Heart left ventricle (tissue), 16 donors: ENCODE data around the gene TMC6. TPM values are rescaled to one million over a fixed set of nuclear protein-coding genes. Genes with fewer than 3 reads are reported as not detected.

Experiments
- ATAC-seq, 4 donors: fragments of 200-7000 bp; cut with Tn5 transposase; one replicate each; pipeline ENCODE4 v1.9.1; 2020 to 2022; ENCODE audit warnings: moderate library complexity in 4 of 4, mild to moderate bottlenecking in 3 of 4, moderate number of reproducible peaks in 1 of 4
- DNase-seq, 5 donors: peaks; one replicate each; pipeline ENCODE4 v3.0.0-alpha.2; 2020
- H3K27ac ChIP-seq, 12 donors: fragments of 200-600 bp; sonication (generic) in 4 of 12; one replicate each; pipeline versions ENCODE4 v1.5.0 to v1.8.0; 2016 to 2022; ENCODE audit warnings: mild to moderate bottlenecking in 2 of 12
- H3K27me3 ChIP-seq, 9 donors: fragments of 200-600 bp; sonication (generic) in 2 of 9; one replicate each; pipeline versions ENCODE4 v1.5.1 to v1.8.0; 2016 to 2022; ENCODE audit warnings: mild to moderate bottlenecking in 3 of 9
- H3K36me3 ChIP-seq, 9 donors: fragments of 200-600 bp; sonication (generic) in 2 of 9; one replicate each; pipeline versions ENCODE4 v1.5.0 to v1.8.0; 2018 to 2022; ENCODE audit warnings: mild to moderate bottlenecking in 2 of 9
- H3K4me1 ChIP-seq, 12 donors: fragments of 200-600 bp; sonication (generic) in 4 of 12; one replicate each; pipeline versions ENCODE4 v1.5.0 to v1.8.0; 2016 to 2022; ENCODE audit warnings: mild to moderate bottlenecking in 3 of 12
- H3K4me3 ChIP-seq, 12 donors: fragments of 200-600 bp; sonication (generic) in 4 of 12; one replicate each; pipeline versions ENCODE4 v1.5.0 to v1.8.0; 2017 to 2022; ENCODE audit warnings: mild to moderate bottlenecking in 9 of 12, moderate library complexity in 4 of 12
- H3K9me3 ChIP-seq, 12 donors: fragments of 200-600 bp; sonication (generic) in 4 of 12; one replicate each; pipeline versions ENCODE4 v1.5.0 to v1.8.0; 2016 to 2022; ENCODE audit warnings: mild to moderate bottlenecking in 1 of 12
- POLR2A ChIP-seq, 2 donors: fragments of 450-650 bp; IDR thresholded peaks; one replicate each; pipeline ENCODE4 v1.6.1; 2017; ENCODE audit warnings: antibody characterized with exemption in 2 of 2, mild to moderate bottlenecking in 2 of 2, moderate library complexity in 2 of 2
- WGBS, 4 donors: extraction: QIAGEN DNeasy Blood & Tissue Kit in 2 of 4; methylation state at CpG; one replicate each; pipeline versions ENCODE4 v1.1.5 to v1.1.7; 2013 to 2018; 5-methylcytosine and 5-hydroxymethylcytosine counted together
- intact Hi-C, 10 donors: fragments of 100-400 bp; cut with DNase I; formaldehyde crosslinking; loops; one replicate each; pipeline versions ENCODE4 v1.11.1 to v1.14.2; 2022
- polyA plus RNA-seq, 2 donors: library from polyadenylated mRNA; stranded (reverse); fragments of 200-250 nt; gene quantifications; one replicate each; pipeline ENCODE4 v1.2.3, GENCODE V29; 2013
- total RNA-seq, 9 donors: library from RNA; depleted of rRNA in 2 of 9; stranded (reverse); fragments of >200 nt in 2 of 9; fragmentation: NEBNext Ultra II Directional in 3 of 9; extraction: Animal tissue kit (Norgen Biotek cat#: 25700) in 3 of 9; gene quantifications; one replicate each; pipeline versions ENCODE4 v1.1.0 to v1.2.4, GENCODE V29; 2016 to 2023
- TF ChIP-seq, protein P1 (sequence below), 12 donors: fragments of 200-600 bp; sonication (generic) in 4 of 12; IDR thresholded peaks; one replicate each; pipeline versions ENCODE4 v1.5.0 to v1.8.0; 2018 to 2022; ENCODE audit warnings: antibody characterized with exemption in 12 of 12, mild to moderate bottlenecking in 5 of 12
- donor health status: ischemic (EF 13 %, LVEDD 7.1; RV severe dilation, severe dysfunction).
- donor health status: healthy with polysubstance abuse.
- donor health status: DM: no; HTN: yes; CAD: no.
- donor health status: DM: no; HTN: no; CAD: no.
- donor health status: ischemic (EF 25% LVEDD 6.9; RV normal size, moderate dysfunction).
- donor health status: ischemic (EF 25% LVEDD 5.7; RV mildly dilated, moderate dysfunction).
- donor health status: healthy.
- donor health status: DM: yes; HTN: yes; CAD: no.
- donor health status: ischemic (EF 35%, LVEDD 5.7; RV mildly dilated, moderate dysfunction).
- donor health status: nonischemic (EF 11% LVEDD 7.7; RV severe dilation, severe dysfunction).
- donor health status: DM: yes; HTN: yes; CAD: no.
- donor health status: PGD.
- donor health status: ischemic (EF 29% LVEDD 5.4; RV normal size, mild dysfunction).
- donor health status: nonischemic (EF 23%, LVEDD 6.1; RV moderate dilation, normal function).

The TMC6 gene
- total and polyA plus RNA-seq, 11 donors, result 31.2 to 139 (median 69.9) TPM

DNA sequence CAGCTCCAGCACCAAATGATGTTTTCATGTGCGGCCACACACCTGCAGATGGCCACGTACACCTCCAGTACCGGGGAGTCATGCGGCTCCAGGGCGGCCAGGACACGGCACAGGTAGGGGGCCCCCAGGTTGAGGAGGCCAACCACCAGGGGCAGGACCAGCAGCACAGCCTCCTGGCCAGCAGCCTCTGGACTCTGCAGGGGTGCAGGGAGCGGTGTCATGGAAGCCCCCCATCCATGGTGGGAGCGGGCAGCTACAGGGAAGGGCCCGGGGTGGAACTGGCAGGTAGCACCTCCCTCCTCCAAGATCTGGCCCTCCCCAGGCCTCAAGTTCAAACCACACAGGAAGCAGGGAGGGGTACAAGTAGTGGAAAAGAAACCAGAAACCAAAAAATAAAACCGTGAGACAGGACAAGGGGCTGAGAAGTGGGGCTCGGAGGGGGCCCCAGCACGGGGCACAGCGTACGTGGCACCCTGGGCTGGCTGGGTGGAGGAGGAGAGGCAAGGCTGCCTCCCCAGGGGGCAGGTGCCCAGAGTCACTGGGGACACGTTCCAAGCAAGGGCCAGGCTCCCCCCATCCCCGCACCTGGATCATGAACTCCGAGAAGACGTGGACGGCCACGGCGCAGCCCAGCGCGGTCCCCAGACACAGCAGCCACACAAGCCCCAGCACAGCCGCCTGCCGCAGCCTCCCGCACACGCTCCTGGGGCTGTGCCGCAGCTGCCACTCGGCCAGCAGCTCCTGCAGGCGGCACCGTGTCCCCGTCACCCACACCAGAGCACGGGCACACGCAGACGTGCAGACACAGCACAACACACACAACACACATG, 7.4 kb downstream of the TMC6 start:
- Histone ChIP-seq H3K9me3 (no peaks in the 10 kb centered on the region), H3K4me1 (peaks cover 7 to 39% (median 23%) of the 10 kb centered on the region in 12 donors), H3K27ac (peak overlapping the region in 1 of 12 donors; percentile 70), H3K27me3 (no peaks in the 10 kb centered on the region), H3K36me3 (peaks cover 0 to 96% (median 50%) of the 10 kb centered on the region in 9 donors), H3K4me3 (peak overlapping the region in 1 of 12 donors; percentile 34)
- TF ChIP-seq POLR2A (IDR thresholded peaks at IDR 0.05), result no peak
- TF ChIP-seq, protein P1, sequence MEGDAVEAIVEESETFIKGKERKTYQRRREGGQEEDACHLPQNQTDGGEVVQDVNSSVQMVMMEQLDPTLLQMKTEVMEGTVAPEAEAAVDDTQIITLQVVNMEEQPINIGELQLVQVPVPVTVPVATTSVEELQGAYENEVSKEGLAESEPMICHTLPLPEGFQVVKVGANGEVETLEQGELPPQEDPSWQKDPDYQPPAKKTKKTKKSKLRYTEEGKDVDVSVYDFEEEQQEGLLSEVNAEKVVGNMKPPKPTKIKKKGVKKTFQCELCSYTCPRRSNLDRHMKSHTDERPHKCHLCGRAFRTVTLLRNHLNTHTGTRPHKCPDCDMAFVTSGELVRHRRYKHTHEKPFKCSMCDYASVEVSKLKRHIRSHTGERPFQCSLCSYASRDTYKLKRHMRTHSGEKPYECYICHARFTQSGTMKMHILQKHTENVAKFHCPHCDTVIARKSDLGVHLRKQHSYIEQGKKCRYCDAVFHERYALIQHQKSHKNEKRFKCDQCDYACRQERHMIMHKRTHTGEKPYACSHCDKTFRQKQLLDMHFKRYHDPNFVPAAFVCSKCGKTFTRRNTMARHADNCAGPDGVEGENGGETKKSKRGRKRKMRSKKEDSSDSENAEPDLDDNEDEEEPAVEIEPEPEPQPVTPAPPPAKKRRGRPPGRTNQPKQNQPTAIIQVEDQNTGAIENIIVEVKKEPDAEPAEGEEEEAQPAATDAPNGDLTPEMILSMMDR (IDR thresholded peaks at IDR 0.05), result no peak
- ATAC-seq, result no peak
- peak in 1 of 5 donors; percentile 23 for DNase-seq
- intact Hi-C loops, result no loop called here
- 81 to 90% (median 86%) methylated on average over 22 to 35 of the region's 35 CpGs for WGBS, 4 donors

DNA sequence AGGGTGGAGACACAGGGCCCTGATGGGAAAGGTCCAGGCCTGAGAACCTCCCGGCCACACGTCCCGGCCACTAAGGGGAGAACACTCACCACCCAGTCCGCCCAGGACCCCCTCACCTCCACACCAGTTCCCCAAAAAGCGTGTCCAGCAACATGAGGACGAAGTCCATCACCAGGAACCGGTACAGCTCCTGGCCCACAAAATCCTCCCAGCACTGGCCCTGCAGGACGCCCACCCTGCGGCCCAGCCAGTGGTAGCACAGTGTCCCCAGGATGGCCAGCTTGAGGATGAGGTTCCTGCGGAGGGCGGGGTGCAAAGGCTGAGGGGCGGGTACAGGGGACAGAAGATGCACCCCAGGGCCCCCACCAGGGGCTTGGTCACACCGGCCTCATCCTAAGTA, 8.0 kb downstream of the TMC6 start:
- no peak overlapping the region for H3K27ac ChIP-seq
- H3K9me3 ChIP-seq, result no peaks in the 10 kb centered on the region
- H3K4me1 ChIP-seq, result peaks cover 1 to 32% (median 16%) of the 10 kb centered on the region in 12 donors
- DNase-seq (no peak), ATAC-seq (no peak)
- no peak for TF ChIP-seq POLR2A (IDR thresholded peaks at IDR 0.05)
- TF ChIP-seq, protein P1 (IDR thresholded peaks at IDR 0.05), result no peak
- H3K4me3 ChIP-seq, result no peak overlapping the region
- peaks cover 0 to 90% (median 50%) of the 10 kb centered on the region in 9 donors for H3K36me3 ChIP-seq
- 94 to 98% (median 96%) methylated on average over 5 to 13 of the region's 13 CpGs; no CpG with 5 or more reads in 1 of the 4 donors for WGBS, 4 donors
- intact Hi-C loops, result no loop called here
- no peaks in the 10 kb centered on the region for H3K27me3 ChIP-seq

DNA sequence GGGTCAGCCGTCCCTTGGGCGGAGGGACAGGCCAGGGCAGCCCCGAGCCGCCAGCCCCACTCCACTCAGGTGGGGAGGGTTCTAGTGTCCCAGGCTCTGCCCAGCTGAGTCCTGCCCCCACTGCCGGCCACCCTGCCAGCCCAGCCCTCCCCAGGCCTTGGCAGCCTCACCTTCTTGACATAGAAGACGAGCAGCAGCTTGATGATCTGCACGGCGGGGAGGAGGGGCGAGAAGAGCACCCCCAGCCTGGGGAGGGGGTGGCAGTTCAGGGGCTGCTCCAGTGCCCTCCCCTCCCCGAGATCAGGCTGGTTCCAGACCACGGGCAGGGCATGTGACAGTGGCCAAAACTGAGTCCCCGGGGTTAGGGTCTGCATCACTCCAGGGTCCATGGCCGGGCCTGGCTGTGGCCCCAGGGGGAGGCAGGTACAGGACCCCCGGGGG, 9.7 kb downstream of the TMC6 start:
- H3K4me3 ChIP-seq, result no peak overlapping the region
- no peak for ATAC-seq
- intact Hi-C loops, result loop anchor here in 5 of 10 donors (10.0 kb wide), 1 partner anchor 306 kb away; no protein-coding TSS in a partner anchor
- peaks cover 0 to 27% (median 13%) of the 10 kb centered on the region in 12 donors for H3K4me1 ChIP-seq
- no peaks in the 10 kb centered on the region for H3K27me3 ChIP-seq
- H3K27ac ChIP-seq, result no peak overlapping the region
- peaks cover 0 to 87% (median 38%) of the 10 kb centered on the region in 9 donors for H3K36me3 ChIP-seq
- no peaks in the 10 kb centered on the region for H3K9me3 ChIP-seq
- 83 to 98% (median 89%) methylated on average over 6 to 14 of the region's 14 CpGs for WGBS, 4 donors
- no peak for TF ChIP-seq POLR2A (IDR thresholded peaks at IDR 0.05)
- TF ChIP-seq, protein P1 (IDR thresholded peaks at IDR 0.05), result no peak
- peak in 1 of 5 donors; percentile 24 for DNase-seq
